ENCODE data around the gene GMNN. TPM values are rescaled to one million over a fixed set of nuclear protein-coding genes. Genes with fewer than 3 reads are reported as not detected.

GMNN gene
- total RNA-seq, 1 experiment from 2014 or later: 44.6 TPM

DNA sequence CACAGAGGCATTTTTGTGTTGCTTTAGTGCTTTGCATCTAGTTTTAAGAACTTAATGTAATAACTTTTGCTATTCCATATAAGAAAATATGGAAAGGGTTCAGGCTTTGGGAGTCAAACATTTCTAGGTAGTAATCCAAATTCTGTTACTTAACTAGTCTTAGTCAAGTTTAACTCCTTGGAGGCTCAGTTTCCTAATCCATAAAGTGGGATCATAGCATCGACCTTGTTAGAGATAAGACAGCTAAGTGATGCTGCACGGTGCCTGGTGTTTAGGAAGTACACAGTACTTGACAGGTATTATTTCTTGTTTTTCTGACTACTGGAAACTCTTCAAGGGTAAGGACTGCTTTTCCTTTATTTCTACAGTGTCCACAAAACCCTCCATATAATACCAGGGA is 48.4 kb downstream of the GMNN start:
- ATAC-seq: no peak
- Histone ChIP-seq H3K4me2 (ENCODE audit: low read length) (0 out of 2 replicates have a peak overlapping the region, but pooled peaks have one; percentile 22), H3K4me3 (ENCODE audit: low read length) (no peak overlapping the region), H3K27ac (ENCODE audit: low read length) (no peak overlapping the region), H3K27me3 (ENCODE audit: low read length) (no peaks in the 10 kb centered on the region), H2AFZ (ENCODE audit: low read length) (no peak overlapping the region), H3K79me2 (ENCODE audit: low read length) (no peaks in the 10 kb centered on the region), H3K36me3 (ENCODE audit: low read depth, low read length) (no peaks in the 10 kb centered on the region), H3F3A (ENCODE audit: low read length, unreplicated experiment) (no peaks in the 10 kb centered on the region), H4K20me1 (ENCODE audit: low read length) (no peaks in the 10 kb centered on the region), H3K9ac (ENCODE audit: low read length) (no peak overlapping the region), H3K9me2 (replicated peaks; ENCODE audit: low read length) (no peaks in the 10 kb centered on the region), H3K4me1 (ENCODE audit: insufficient read depth, low read length) (peaks cover 5% of the 10 kb centered on the region; the same call in 1 of the 2 replicates), H3K9me3 (ENCODE audit: low read length) (no peaks in the 10 kb centered on the region)
- POLR2A ChIA-PET (ENCODE audit: unreplicated experiment): no interaction called here
- BruUV-seq (replicated peaks): no TSS peak
- intact Hi-C loops (cut with micrococcal nuclease): no loop called here
- CTCF ChIA-PET: no interaction called here
- DNase-seq: no peak
- TF ChIP-seq EZH2phosphoT487 (IDR thresholded peaks at IDR 0.05; ENCODE audit: borderline replicate concordance, low read length): no peak
- no peak for TF ChIP-seq EZH2 (IDR thresholded peaks at IDR 0.05; ENCODE audit: low read length, unreplicated experiment)
- TF ChIP-seq, protein P1, sequence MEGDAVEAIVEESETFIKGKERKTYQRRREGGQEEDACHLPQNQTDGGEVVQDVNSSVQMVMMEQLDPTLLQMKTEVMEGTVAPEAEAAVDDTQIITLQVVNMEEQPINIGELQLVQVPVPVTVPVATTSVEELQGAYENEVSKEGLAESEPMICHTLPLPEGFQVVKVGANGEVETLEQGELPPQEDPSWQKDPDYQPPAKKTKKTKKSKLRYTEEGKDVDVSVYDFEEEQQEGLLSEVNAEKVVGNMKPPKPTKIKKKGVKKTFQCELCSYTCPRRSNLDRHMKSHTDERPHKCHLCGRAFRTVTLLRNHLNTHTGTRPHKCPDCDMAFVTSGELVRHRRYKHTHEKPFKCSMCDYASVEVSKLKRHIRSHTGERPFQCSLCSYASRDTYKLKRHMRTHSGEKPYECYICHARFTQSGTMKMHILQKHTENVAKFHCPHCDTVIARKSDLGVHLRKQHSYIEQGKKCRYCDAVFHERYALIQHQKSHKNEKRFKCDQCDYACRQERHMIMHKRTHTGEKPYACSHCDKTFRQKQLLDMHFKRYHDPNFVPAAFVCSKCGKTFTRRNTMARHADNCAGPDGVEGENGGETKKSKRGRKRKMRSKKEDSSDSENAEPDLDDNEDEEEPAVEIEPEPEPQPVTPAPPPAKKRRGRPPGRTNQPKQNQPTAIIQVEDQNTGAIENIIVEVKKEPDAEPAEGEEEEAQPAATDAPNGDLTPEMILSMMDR (conservative IDR thresholded peaks at IDR 0.05; ENCODE audit: low read depth, low read length): no peak

DNA sequence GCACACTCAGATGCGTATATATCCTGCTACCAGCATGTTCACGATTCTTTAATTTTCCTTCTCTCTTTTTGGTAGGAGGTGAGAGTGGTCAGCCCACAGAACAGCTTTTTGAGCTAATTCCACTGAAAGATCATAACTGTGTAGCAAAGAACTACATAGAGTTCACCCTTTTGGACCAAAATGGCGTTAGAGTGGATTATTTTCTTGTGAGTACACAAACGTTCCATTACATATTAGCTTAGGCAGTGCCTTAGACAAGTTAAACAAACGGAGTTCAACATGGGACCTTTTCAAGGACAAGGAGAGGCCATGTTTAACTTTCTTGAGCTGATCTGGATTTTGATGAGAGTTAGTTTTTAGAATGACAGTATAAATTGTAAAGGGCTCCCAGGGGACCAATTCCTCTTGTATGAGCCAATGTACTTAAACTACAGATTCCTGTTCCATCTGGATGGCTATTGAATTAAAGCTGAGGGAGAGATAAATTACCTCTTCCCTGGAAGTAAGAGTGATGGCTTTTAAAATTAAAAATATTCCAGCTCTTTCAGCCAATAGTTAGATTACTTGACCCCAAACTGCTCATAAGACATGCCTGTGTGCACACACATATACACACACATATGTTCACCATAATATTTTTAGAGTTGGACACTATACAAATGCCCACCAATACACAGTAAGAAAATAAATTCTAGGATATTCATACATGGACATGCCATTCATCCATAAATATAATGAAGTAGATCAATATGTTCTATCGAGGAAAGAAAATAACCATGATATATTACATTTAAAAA is 49.6 kb downstream of the GMNN start:
- Histone ChIP-seq H3K4me3 (ENCODE audit: low read length) (no peak overlapping the region), H3K4me2 (ENCODE audit: low read length) (no peak overlapping the region), H3K27ac (ENCODE audit: low read length) (no peak overlapping the region), H3K27me3 (ENCODE audit: low read length) (no peaks in the 10 kb centered on the region), H3K4me1 (ENCODE audit: insufficient read depth, low read length) (peaks cover 5% of the 10 kb centered on the region; the same call in 1 of the 2 replicates), H3K79me2 (ENCODE audit: low read length) (no peaks in the 10 kb centered on the region), H3F3A (ENCODE audit: low read length, unreplicated experiment) (no peaks in the 10 kb centered on the region), H3K9me2 (replicated peaks; ENCODE audit: low read length) (no peaks in the 10 kb centered on the region), H2AFZ (ENCODE audit: low read length) (no peak overlapping the region), H3K9ac (ENCODE audit: low read length) (no peak overlapping the region), H3K36me3 (ENCODE audit: low read depth, low read length) (no peaks in the 10 kb centered on the region), H3K9me3 (ENCODE audit: low read length) (no peaks in the 10 kb centered on the region), H4K20me1 (ENCODE audit: low read length) (no peaks in the 10 kb centered on the region)
- no peak for DNase-seq
- ATAC-seq: no peak
- ChIA-PET POLR2A (ENCODE audit: unreplicated experiment) (no interaction called here), CTCF (no interaction called here)
- intact Hi-C loops (cut with micrococcal nuclease): no loop called here
- no TSS peak for BruUV-seq (replicated peaks)
- TF ChIP-seq, protein P1 (conservative IDR thresholded peaks at IDR 0.05; ENCODE audit: low read depth, low read length): no peak
- TF ChIP-seq EZH2 (IDR thresholded peaks at IDR 0.05; ENCODE audit: low read length, unreplicated experiment) (no peak), EZH2phosphoT487 (IDR thresholded peaks at IDR 0.05; ENCODE audit: borderline replicate concordance, low read length) (no peak)

- H2AFZ ChIP-seq (ENCODE audit: low read length): no peak overlapping the region
- no peak for TF ChIP-seq EZH2 (IDR thresholded peaks at IDR 0.05; ENCODE audit: low read length, unreplicated experiment)
- TF ChIP-seq, protein P1 (conservative IDR thresholded peaks at IDR 0.05; ENCODE audit: low read depth, low read length): no peak
Observed at GRCh38 chr6:24825130-24825630, 50.4 kb downstream of the GMNN start.

More at GRCh38 chr6:24825130-24825630, 50.4 kb downstream of the GMNN start:
- no peaks in the 10 kb centered on the region for H4K20me1 ChIP-seq (ENCODE audit: low read length)
- CTCF ChIA-PET: no interaction called here
- no peak overlapping the region for H3K4me2 ChIP-seq (ENCODE audit: low read length)
- no peaks in the 10 kb centered on the region for H3F3A ChIP-seq (ENCODE audit: low read length, unreplicated experiment)
- ATAC-seq (no peak), DNase-seq (no peak)
- intact Hi-C loops (cut with micrococcal nuclease): no loop called here
- no peak overlapping the region for H3K9ac ChIP-seq (ENCODE audit: low read length)
- no TSS peak for BruUV-seq (replicated peaks)
- H3K79me2 ChIP-seq (ENCODE audit: low read length): no peaks in the 10 kb centered on the region
- H3K36me3 ChIP-seq (ENCODE audit: low read depth, low read length): no peaks in the 10 kb centered on the region
- POLR2A ChIA-PET (ENCODE audit: unreplicated experiment): no interaction called here
- H3K27ac ChIP-seq (ENCODE audit: low read length): no peak overlapping the region
- peaks cover 5% of the 10 kb centered on the region; the same call in 1 of the 2 replicates for H3K4me1 ChIP-seq (ENCODE audit: insufficient read depth, low read length)
- H3K4me3 ChIP-seq (ENCODE audit: low read length): no peak overlapping the region
- no peaks in the 10 kb centered on the region for H3K9me2 ChIP-seq (replicated peaks; ENCODE audit: low read length)
- no peaks in the 10 kb centered on the region for H3K27me3 ChIP-seq (ENCODE audit: low read length)
- no peaks in the 10 kb centered on the region for H3K9me3 ChIP-seq (ENCODE audit: low read length)
